ENCODE results near the gene CRLF2.
"Not testable (repeated sequence)": the region's sequence is repeated elsewhere in the genome, so short reads cannot be mapped to it uniquely, and the experiment has no call there.

The CRLF2 gene

GRCh38 chrX:1172496-1172895, 40.0 kb downstream of the CRLF2 start:
- Histone ChIP-seq H3K79me2 (ENCODE audit: insufficient read depth, low read length) (no peaks in the 10 kb centered on the region), H2AFZ (ENCODE audit: low read length) (no peak overlapping the region), H3K9me2 (replicated peaks; ENCODE audit: low read depth, low read length) (no peaks in the 10 kb centered on the region), H3K36me3 (ENCODE audit: insufficient read depth, low read length) (no peaks in the 10 kb centered on the region), H3K4me1 (ENCODE audit: insufficient read depth, low read length, poor library complexity, severe bottlenecking) (no peaks in the 10 kb centered on the region), H3K9ac (ENCODE audit: low read depth, low read length, poor library complexity, severe bottlenecking) (no peak overlapping the region), H3F3A (ENCODE audit: low read depth) (no peaks in the 10 kb centered on the region), H3K4me3 (ENCODE audit: low read length, poor library complexity, severe bottlenecking) (no peak overlapping the region), H3K27me3 (ENCODE audit: insufficient read depth, low read length, poor library complexity, severe bottlenecking) (no peaks in the 10 kb centered on the region), H3K4me2 (ENCODE audit: low read depth, low read length, poor library complexity, severe bottlenecking) (no peak overlapping the region), H4K20me1 (ENCODE audit: insufficient read depth, low read length, poor library complexity, severe bottlenecking) (no peaks in the 10 kb centered on the region), H3K9me3 (ENCODE audit: insufficient read depth, low read depth, low read length) (no peaks in the 10 kb centered on the region)
- TF ChIP-seq EZH2phosphoT487 (IDR thresholded peaks at IDR 0.05; ENCODE audit: borderline replicate concordance) (no peak), CTCF (conservative IDR thresholded peaks at IDR 0.05; ENCODE audit: low read length) (no peak)

DNA sequence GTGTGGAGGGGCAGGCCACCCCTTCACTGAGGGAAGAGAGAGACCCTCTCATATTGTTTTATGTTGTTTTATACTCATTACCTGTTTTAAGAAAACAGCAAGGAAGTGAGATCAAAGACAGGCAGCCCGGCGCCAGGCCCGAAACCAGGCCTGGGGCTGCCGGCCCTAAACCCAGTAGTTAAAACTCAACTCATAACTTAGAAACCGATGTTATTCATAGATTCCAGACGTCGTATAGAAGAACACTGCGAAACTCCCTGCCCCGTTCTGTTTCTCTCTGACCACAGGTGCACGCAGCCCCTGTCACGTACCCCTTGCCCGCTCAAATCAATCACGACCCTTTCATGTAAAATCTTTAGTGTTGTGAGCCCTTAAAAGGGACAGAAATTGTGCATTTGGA, 40.5 kb downstream of the CRLF2 start:
- not testable (repeated sequence) for H3K4me2 ChIP-seq (ENCODE audit: low read depth, low read length, poor library complexity, severe bottlenecking); H3K36me3 ChIP-seq (ENCODE audit: insufficient read depth, low read length); H3K9ac ChIP-seq (ENCODE audit: low read depth, low read length, poor library complexity, severe bottlenecking); H3K27me3 ChIP-seq (ENCODE audit: insufficient read depth, low read length, poor library complexity, severe bottlenecking); H3K4me1 ChIP-seq (ENCODE audit: insufficient read depth, low read length, poor library complexity, severe bottlenecking); H2AFZ ChIP-seq (ENCODE audit: low read length); H3K4me3 ChIP-seq (ENCODE audit: low read length, poor library complexity, severe bottlenecking); H3K9me3 ChIP-seq (ENCODE audit: insufficient read depth, low read depth, low read length); H4K20me1 ChIP-seq (ENCODE audit: insufficient read depth, low read length, poor library complexity, severe bottlenecking); H3K79me2 ChIP-seq (ENCODE audit: insufficient read depth, low read length); H3K9me2 ChIP-seq (replicated peaks; ENCODE audit: low read depth, low read length); H3F3A ChIP-seq (ENCODE audit: low read depth)

DNA sequence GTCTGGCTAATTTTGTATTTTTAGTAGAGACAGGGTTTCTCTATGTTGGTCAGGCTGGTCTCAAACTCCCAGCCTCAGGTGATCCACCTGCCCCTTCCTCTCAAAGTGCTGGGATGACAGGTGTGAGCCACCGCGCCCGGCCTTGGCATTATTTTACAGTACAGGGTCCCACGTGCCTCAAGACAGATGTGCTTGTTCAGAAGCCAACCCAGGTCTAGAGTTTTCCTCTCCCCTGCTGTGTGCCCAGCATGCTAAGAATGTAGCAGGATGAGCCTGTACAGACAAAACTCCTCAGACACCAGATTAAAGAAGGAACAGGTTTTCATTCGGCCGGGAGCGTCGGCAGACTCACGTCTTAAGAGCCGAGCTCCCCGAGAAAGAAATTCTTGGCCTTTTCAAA, 42.2 kb downstream of the CRLF2 start:
- H3K79me2 ChIP-seq (ENCODE audit: insufficient read depth, low read length) = no peaks in the 10 kb centered on the region
- no peaks in the 10 kb centered on the region for H3K27me3 ChIP-seq (ENCODE audit: insufficient read depth, low read length, poor library complexity, severe bottlenecking)
- TF ChIP-seq CTCF (conservative IDR thresholded peaks at IDR 0.05; ENCODE audit: low read length) = no peak
- no peak for TF ChIP-seq EZH2phosphoT487 (IDR thresholded peaks at IDR 0.05; ENCODE audit: borderline replicate concordance)
- no peak overlapping the region for H3K9ac ChIP-seq (ENCODE audit: low read depth, low read length, poor library complexity, severe bottlenecking)
- H3K4me1 ChIP-seq (ENCODE audit: insufficient read depth, low read length, poor library complexity, severe bottlenecking) = no peaks in the 10 kb centered on the region
- H3K4me2 ChIP-seq (ENCODE audit: low read depth, low read length, poor library complexity, severe bottlenecking) = no peak overlapping the region
- no peaks in the 10 kb centered on the region for H3K9me2 ChIP-seq (replicated peaks; ENCODE audit: low read depth, low read length)
- no peak overlapping the region for H2AFZ ChIP-seq (ENCODE audit: low read length)
- peaks cover 7% of the 10 kb centered on the region; the same call in 1 of the 2 replicates for H3F3A ChIP-seq (ENCODE audit: low read depth)
- no peaks in the 10 kb centered on the region for H3K36me3 ChIP-seq (ENCODE audit: insufficient read depth, low read length)
- no peak overlapping the region for H3K4me3 ChIP-seq (ENCODE audit: low read length, poor library complexity, severe bottlenecking)
- H4K20me1 ChIP-seq (ENCODE audit: insufficient read depth, low read length, poor library complexity, severe bottlenecking) = no peaks in the 10 kb centered on the region
- no peaks in the 10 kb centered on the region for H3K9me3 ChIP-seq (ENCODE audit: insufficient read depth, low read depth, low read length)

GRCh38 chrX:1169189-1169588, 43.3 kb downstream of the CRLF2 start:
- H3K4me2 ChIP-seq (ENCODE audit: low read depth, low read length, poor library complexity, severe bottlenecking) = no peak overlapping the region
- no peaks in the 10 kb centered on the region for H3K36me3 ChIP-seq (ENCODE audit: insufficient read depth, low read length)
- peaks cover 7% of the 10 kb centered on the region for H3F3A ChIP-seq (ENCODE audit: low read depth)
- no peaks in the 10 kb centered on the region for H3K9me3 ChIP-seq (ENCODE audit: insufficient read depth, low read depth, low read length)
- H3K79me2 ChIP-seq (ENCODE audit: insufficient read depth, low read length) = no peaks in the 10 kb centered on the region
- peaks cover 3% of the 10 kb centered on the region for H3K4me1 ChIP-seq (ENCODE audit: insufficient read depth, low read length, poor library complexity, severe bottlenecking)
- H3K4me3 ChIP-seq (ENCODE audit: low read length, poor library complexity, severe bottlenecking) = no peak overlapping the region
- H3K9me2 ChIP-seq (replicated peaks; ENCODE audit: low read depth, low read length) = no peaks in the 10 kb centered on the region
- no peaks in the 10 kb centered on the region for H4K20me1 ChIP-seq (ENCODE audit: insufficient read depth, low read length, poor library complexity, severe bottlenecking)
- H2AFZ ChIP-seq (ENCODE audit: low read length) = no peak overlapping the region
- H3K9ac ChIP-seq (ENCODE audit: low read depth, low read length, poor library complexity, severe bottlenecking) = no peak overlapping the region
- TF ChIP-seq EZH2phosphoT487 (IDR thresholded peaks at IDR 0.05; ENCODE audit: borderline replicate concordance) (no peak), CTCF (conservative IDR thresholded peaks at IDR 0.05; ENCODE audit: low read length) (no peak)
- no peaks in the 10 kb centered on the region for H3K27me3 ChIP-seq (ENCODE audit: insufficient read depth, low read length, poor library complexity, severe bottlenecking)

Data from Loucy (cell line).